ENCODE results near the gene IRAK3.
"Not testable (repeated sequence)": the region's sequence is repeated elsewhere in the genome, so short reads cannot be mapped to it uniquely, and the experiment has no call there.

Gene IRAK3

GRCh38 chr12:66182956-66183355 is 6.1 kb upstream of the IRAK3 start:
- no peak for ATAC-seq
- TF ChIP-seq RARB (CRISPR knock-in tag; IDR thresholded peaks at IDR 0.05) = no peak
- no peak for TF ChIP-seq GLIS3 (CRISPR knock-in tag; IDR thresholded peaks at IDR 0.05)
- TF ChIP-seq PPARA (CRISPR knock-in tag; IDR thresholded peaks at IDR 0.05; ENCODE audit: borderline replicate concordance) = no peak
- TF ChIP-seq ZFP30 (CRISPR knock-in tag; IDR thresholded peaks at IDR 0.05) = no peak
- TF ChIP-seq, protein P1, sequence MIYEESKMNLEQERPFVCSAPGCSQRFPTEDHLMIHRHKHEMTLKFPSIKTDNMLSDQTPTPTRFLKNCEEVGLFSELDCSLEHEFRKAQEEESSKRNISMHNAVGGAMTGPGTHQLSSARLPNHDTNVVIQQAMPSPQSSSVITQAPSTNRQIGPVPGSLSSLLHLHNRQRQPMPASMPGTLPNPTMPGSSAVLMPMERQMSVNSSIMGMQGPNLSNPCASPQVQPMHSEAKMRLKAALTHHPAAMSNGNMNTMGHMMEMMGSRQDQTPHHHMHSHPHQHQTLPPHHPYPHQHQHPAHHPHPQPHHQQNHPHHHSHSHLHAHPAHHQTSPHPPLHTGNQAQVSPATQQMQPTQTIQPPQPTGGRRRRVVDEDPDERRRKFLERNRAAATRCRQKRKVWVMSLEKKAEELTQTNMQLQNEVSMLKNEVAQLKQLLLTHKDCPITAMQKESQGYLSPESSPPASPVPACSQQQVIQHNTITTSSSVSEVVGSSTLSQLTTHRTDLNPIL (CRISPR knock-in tag; IDR thresholded peaks at IDR 0.05; ENCODE audit: low read depth) = no peak
- TF ChIP-seq ISL1 (CRISPR knock-in tag; IDR thresholded peaks at IDR 0.05) = no peak

- not testable (repeated sequence) for ATAC-seq
Measured at GRCh38 chr12:66184822-66185221, 4.2 kb upstream of the IRAK3 start.

DNA sequence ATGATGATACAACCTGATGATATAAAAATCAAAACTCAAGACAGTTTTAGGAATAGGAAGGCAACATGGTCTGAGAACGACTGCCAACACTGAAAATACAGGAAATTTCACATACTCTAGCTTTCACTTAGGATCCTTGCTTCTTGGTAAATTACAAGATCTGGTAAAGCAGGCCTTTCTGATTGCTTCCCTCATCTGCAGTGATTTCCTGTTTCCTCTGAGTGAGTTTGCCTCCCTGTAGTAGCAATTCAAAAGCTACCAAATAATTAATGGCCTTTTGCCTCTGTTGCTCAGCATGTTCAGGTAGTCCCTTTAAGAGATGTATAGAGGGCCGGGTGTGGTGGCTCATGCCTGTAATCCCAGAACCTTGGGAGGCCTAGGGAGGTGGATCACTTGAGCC is 2.0 kb upstream of the IRAK3 start:
- no peak for ATAC-seq

DNA sequence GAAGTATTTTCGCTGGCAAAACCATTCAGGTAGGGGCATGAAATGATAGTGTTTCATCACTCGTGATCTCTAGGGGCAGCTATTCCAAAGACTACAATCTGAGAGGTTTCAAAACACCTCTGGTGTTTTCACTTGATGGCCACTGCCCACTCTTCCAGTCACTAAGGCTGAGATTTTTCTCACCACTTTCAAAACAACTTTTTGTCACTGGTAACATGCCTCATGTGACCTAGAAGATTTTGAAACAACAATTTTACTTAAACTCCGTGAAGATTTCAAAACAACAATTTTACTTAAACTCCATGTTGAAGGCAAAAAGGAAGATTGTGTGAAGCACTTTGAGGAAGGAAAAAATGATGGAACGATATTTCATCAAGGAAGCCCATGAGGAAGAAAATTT is 1.2 kb upstream of the IRAK3 start:
- no peak for ATAC-seq

More for the DNA sequence above, 2.0 kb upstream of the IRAK3 start:
- TF ChIP-seq ZC3H10 (CRISPR knock-in tag; IDR thresholded peaks at IDR 0.05) = no peak

GRCh38 chr12:66189486-66189843 is 451 bp downstream of the IRAK3 start:
- ATAC-seq = no peak
- TF ChIP-seq TSHZ2 (CRISPR knock-in tag; IDR thresholded peaks at IDR 0.05) = no peak
- TF ChIP-seq GLIS3 (CRISPR knock-in tag; IDR thresholded peaks at IDR 0.05) = no peak
- no peak for TF ChIP-seq ZFP30 (CRISPR knock-in tag; IDR thresholded peaks at IDR 0.05)
- no peak for TF ChIP-seq ZNF70 (CRISPR knock-in tag; IDR thresholded peaks at IDR 0.05)
- no peak for TF ChIP-seq TCF4 (CRISPR knock-in tag; IDR thresholded peaks at IDR 0.05; ENCODE audit: borderline replicate concordance)
- no peak for TF ChIP-seq SNAI2 (CRISPR knock-in tag; IDR thresholded peaks at IDR 0.05)
- TF ChIP-seq ZNF565 (CRISPR knock-in tag; conservative IDR thresholded peaks at IDR 0.05; ENCODE audit: low read depth) = no peak
- no peak for TF ChIP-seq CSDC2 (CRISPR knock-in tag; IDR thresholded peaks at IDR 0.05)
- no peak for TF ChIP-seq POU6F1 (CRISPR knock-in tag; IDR thresholded peaks at IDR 0.05; ENCODE audit: borderline replicate concordance, low read depth)
- TF ChIP-seq OSR1 (CRISPR knock-in tag; IDR thresholded peaks at IDR 0.05) = no peak
- TF ChIP-seq, protein P1 (CRISPR knock-in tag; IDR thresholded peaks at IDR 0.05; ENCODE audit: low read depth) = no peak
- TF ChIP-seq RARB (CRISPR knock-in tag; IDR thresholded peaks at IDR 0.05) = no peak

More for the DNA sequence above, 1.2 kb upstream of the IRAK3 start:
- TF ChIP-seq ZNF70 (CRISPR knock-in tag; IDR thresholded peaks at IDR 0.05) (no peak), ISL1 (CRISPR knock-in tag; IDR thresholded peaks at IDR 0.05) (no peak), ARNTL (CRISPR knock-in tag; IDR thresholded peaks at IDR 0.05; ENCODE audit: borderline replicate concordance, low read depth) (no peak), PPARA (CRISPR knock-in tag; IDR thresholded peaks at IDR 0.05; ENCODE audit: borderline replicate concordance) (no peak), ZNF565 (CRISPR knock-in tag; conservative IDR thresholded peaks at IDR 0.05; ENCODE audit: low read depth) (no peak), OSR1 (CRISPR knock-in tag; IDR thresholded peaks at IDR 0.05) (no peak), ESRRG (CRISPR knock-in tag; IDR thresholded peaks at IDR 0.05) (no peak), TOX (CRISPR knock-in tag; IDR thresholded peaks at IDR 0.05; ENCODE audit: borderline replicate concordance) (no peak), TCF4 (CRISPR knock-in tag; IDR thresholded peaks at IDR 0.05; ENCODE audit: borderline replicate concordance) (no peak), POU6F1 (CRISPR knock-in tag; IDR thresholded peaks at IDR 0.05; ENCODE audit: borderline replicate concordance, low read depth) (no peak)
- TF ChIP-seq, protein P2, sequence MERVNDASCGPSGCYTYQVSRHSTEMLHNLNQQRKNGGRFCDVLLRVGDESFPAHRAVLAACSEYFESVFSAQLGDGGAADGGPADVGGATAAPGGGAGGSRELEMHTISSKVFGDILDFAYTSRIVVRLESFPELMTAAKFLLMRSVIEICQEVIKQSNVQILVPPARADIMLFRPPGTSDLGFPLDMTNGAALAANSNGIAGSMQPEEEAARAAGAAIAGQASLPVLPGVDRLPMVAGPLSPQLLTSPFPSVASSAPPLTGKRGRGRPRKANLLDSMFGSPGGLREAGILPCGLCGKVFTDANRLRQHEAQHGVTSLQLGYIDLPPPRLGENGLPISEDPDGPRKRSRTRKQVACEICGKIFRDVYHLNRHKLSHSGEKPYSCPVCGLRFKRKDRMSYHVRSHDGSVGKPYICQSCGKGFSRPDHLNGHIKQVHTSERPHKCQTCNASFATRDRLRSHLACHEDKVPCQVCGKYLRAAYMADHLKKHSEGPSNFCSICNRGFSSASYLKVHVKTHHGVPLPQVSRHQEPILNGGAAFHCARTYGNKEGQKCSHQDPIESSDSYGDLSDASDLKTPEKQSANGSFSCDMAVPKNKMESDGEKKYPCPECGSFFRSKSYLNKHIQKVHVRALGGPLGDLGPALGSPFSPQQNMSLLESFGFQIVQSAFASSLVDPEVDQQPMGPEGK (CRISPR knock-in tag; IDR thresholded peaks at IDR 0.05; ENCODE audit: borderline replicate concordance) = no peak
- TF ChIP-seq, protein P1 (CRISPR knock-in tag; IDR thresholded peaks at IDR 0.05; ENCODE audit: low read depth) = no peak
